Muscle of leg (tissue), 16 donors: ENCODE measurements around the gene C2orf15. TPM values are rescaled to one million over a fixed set of nuclear protein-coding genes. Genes with fewer than 3 reads are reported as not detected.
"Not testable (repeated sequence)": the region's sequence is repeated elsewhere in the genome, so short reads cannot be mapped to it uniquely, and the experiment has no call there.

Experiments
- DNase-seq: peaks from one replicate; pipeline ENCODE4 v3.0.0; 2013
- H3K27ac ChIP-seq: one replicate; pipeline ENCODE4 v1.5.1; 2013; ENCODE audit warnings: mild to moderate bottlenecking, low read length, control low read depth
- H3K27me3 ChIP-seq: one replicate; pipeline ENCODE4 v1.6.1; 2013; ENCODE audit warnings: low read length; ENCODE audit not compliant: control insufficient read depth, insufficient read depth
- H3K36me3 ChIP-seq: one replicate; pipeline ENCODE4 v1.6.1; 2013; ENCODE audit warnings: low read length; ENCODE audit not compliant: control insufficient read depth, insufficient read depth
- H3K4me1 ChIP-seq: one replicate; pipeline ENCODE4 v1.6.1; 2013; ENCODE audit warnings: low read length; ENCODE audit not compliant: control insufficient read depth, insufficient read depth
- H3K4me3 ChIP-seq: one replicate; pipeline ENCODE4 v1.5.1; 2013; ENCODE audit warnings: low read length, control low read depth
- H3K9me3 ChIP-seq: replicated peaks from 2 replicates; pipeline ENCODE4 v1.6.1; 2013; ENCODE audit warnings: low read depth, low read length; ENCODE audit not compliant: control insufficient read depth
- WGBS: methylation state at CpG from one replicate; pipeline ENCODE4 v1.1.5; 2013; ENCODE audit warnings: missing lambda C conversion rate; ENCODE audit not compliant: insufficient coverage; 5-methylcytosine and 5-hydroxymethylcytosine counted together
- long read RNA-seq, 11 donors: transcript quantifications; one replicate each; lab custom pipeline, GENCODE V29; 2026
- polyA plus RNA-seq, 8 donors: library from polyadenylated mRNA; unstranded; fragments of 120-200 nt; gene quantifications; one replicate each; pipeline versions ENCODE4 v1.2.1 to v1.2.3, GENCODE V29; 2013; ENCODE audit warnings: inconsistent platforms in 1 of 8, low replicate concordance in 1 of 8; ENCODE audit not compliant: insufficient read length in 8 of 8, insufficient read depth in 1 of 8
- total RNA-seq: library from RNA; stranded (reverse); fragments of 120-200 nt; gene quantifications from one replicate; pipeline ENCODE4 v1.2.4, GENCODE V29; 2013

C2orf15 gene, protein sequence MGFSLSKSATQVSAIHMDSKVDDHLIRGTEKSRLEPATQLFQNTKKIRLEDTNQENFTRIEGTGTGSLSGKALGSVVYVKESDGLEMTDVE
- total RNA-seq (0.04 TPM), polyA plus RNA-seq (under 1 TPM in 7 of 8 donors, not detected in 1; 0.13 to 0.88 (median 0.54) TPM)
- long read RNA-seq, donor 1, result 0 reads
- long read RNA-seq, donor 2, result 0 reads
- long read RNA-seq, donor 3, result 0 reads
- long read RNA-seq, donor 4, result 0 reads
- long read RNA-seq, donor 5, result 0 reads
- long read RNA-seq, donor 6, partial matches to known transcripts, result 0 of 1 reads
- long read RNA-seq, donor 6, other reads (novel, unspliced or antisense), result 0 of 1 reads
- long read RNA-seq, donor 7, result 0 reads
- long read RNA-seq, donor 8, result 0 reads
- long read RNA-seq, donor 9, result 0 reads
- long read RNA-seq, donor 10, result 0 reads
- long read RNA-seq, donor 11, result 0 reads

DNA sequence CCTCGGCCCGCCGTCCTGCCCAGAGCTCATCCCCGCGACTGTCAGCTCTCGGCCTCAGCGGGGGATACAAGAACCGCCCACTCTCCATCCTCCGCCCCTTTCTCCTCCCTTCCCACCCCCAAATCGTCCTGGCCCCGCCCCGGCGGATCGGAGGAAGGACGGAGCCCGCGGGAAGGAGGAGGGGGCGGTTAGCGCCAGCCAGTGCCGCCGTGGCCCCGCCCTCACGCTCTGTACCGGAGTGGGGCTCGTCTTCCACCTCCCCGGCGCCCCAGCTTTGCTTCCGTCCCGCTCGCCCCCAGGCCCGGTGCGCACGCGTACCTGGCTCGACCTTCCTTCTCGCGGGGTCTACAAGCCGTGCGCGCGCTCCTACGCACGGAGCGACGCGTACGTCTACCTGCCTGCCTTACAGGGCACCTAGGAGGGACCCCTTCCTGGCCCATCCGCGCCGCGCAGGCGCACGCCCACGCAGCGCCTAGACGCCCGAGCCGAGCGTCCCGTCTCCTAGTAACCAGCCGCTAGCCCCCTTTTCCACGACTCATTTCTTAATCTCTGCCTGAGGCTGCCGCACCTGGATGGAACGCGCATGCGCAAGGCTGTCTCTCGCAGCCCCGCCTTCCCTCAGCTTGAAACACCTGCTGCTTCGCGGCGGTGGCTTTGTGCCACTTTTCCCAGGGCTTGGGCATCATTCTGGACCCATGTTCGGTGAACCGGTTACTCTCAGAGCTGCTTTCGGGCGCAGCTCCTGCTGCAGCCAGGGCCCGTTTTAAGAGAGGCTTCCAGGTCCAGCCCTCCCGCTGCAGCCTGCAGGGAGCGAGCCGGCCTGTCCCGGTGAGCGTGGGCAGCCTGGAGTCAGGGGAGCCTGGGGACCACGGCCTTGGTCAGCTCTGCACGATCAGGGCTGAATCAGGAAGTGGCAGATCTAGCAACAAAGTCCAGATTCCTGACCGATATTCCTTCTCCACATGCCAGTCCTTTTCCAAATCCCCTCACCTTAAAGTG, at the start of gene C2orf15:
TSS of gene C2orf15 (plus strand) at position 598 of the 999 bp plus-strand sequence. CDS start 8,852 bp downstream, outside the sequence.
- DNase-seq, result peak; percentile 94
- Histone ChIP-seq H3K4me1 (peaks cover 9% of the 10 kb centered on the region), H3K27ac (peak within 1 kb of the TSS; percentile 62), H3K27me3 (peaks cover 6% of the 10 kb centered on the region), H3K4me3 (peak within 1 kb of the TSS; percentile 95), H3K36me3 (no peaks in the 10 kb centered on the region), H3K9me3 (no peaks in the 10 kb centered on the region)
- WGBS, result under 1% methylated on average over 73 of the region's 84 CpGs

DNA sequence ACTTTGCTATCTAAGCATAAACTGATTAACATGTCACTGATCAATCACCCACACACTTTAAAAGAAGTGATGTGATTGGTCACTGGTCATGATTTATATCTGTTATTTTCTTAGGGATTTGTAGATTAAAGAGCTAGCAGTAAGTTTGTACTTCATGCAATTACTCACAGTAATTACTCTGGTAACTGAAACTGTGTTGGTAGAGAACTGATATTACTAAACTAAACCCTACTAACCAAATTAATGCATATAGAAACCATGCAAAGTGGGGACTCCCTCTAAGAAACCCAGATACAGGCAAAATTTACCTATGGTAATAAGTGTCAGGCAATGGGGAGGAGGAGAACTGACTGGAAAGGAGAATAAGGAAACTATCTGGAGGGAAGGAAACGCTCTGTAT, 44.8 kb upstream of the C2orf15 start:
- Histone ChIP-seq H3K27ac (no peak overlapping the region), H3K4me1 (no peaks in the 10 kb centered on the region), H3K9me3 (peaks cover 3% of the 10 kb centered on the region), H3K4me3 (no peak overlapping the region), H3K27me3 (no peaks in the 10 kb centered on the region), H3K36me3 (no peaks in the 10 kb centered on the region)
- whole genome bisulfite sequencing, result no CpG with 5 or more reads among the region's 1 CpG
- DNase-seq, result no peak

- WGBS, result no CpG with 5 or more reads among the region's 3 CpGs
- Histone ChIP-seq H3K9me3 (no peaks in the 10 kb centered on the region), H3K4me1 (no peaks in the 10 kb centered on the region), H3K4me3 (no peak overlapping the region), H3K27me3 (no peaks in the 10 kb centered on the region), H3K36me3 (no peaks in the 10 kb centered on the region), H3K27ac (no peak overlapping the region)
- peak; percentile 72 for DNase-seq
Measured at GRCh38 chr2:99101697-99102096, 39.8 kb upstream of the C2orf15 start.

- Histone ChIP-seq H3K4me3 (no peak overlapping the region), H3K27me3 (no peaks in the 10 kb centered on the region), H3K27ac (no peak overlapping the region), H3K9me3 (no peaks in the 10 kb centered on the region), H3K36me3 (no peaks in the 10 kb centered on the region), H3K4me1 (no peaks in the 10 kb centered on the region)
- no peak for DNase-seq
- no CpG with 5 or more reads among the region's 2 CpGs for WGBS
Measured at GRCh38 chr2:99104006-99104405, 37.5 kb upstream of the C2orf15 start.

GRCh38 chr2:99106913-99107312, 34.6 kb upstream of the C2orf15 start:
- Histone ChIP-seq H3K9me3 (no peaks in the 10 kb centered on the region), H3K4me3 (no peak overlapping the region), H3K4me1 (no peaks in the 10 kb centered on the region), H3K27me3 (no peaks in the 10 kb centered on the region), H3K27ac (no peak overlapping the region), H3K36me3 (no peaks in the 10 kb centered on the region)
- no peak for DNase-seq
- WGBS, result 51% methylated on average over 2 of the region's 2 CpGs

DNA sequence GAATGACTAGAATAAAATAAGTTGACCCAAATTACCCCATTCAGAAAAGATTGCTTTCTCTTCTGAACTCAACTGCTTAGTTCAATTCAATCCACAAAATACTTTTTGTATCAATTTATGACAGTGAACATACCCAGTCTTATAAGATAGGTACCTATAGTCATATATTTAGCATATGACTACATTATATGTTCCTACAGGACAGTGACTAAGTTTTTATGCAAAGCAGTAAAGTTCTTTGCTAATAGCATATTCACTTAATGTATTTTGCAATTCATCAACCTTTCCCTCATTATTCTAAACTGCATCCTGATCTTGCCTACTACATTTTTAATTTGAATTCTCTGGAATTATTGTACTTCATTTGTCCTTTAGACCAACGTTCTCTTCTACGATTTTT, 30.3 kb upstream of the C2orf15 start:
- Histone ChIP-seq H3K27me3 (no peaks in the 10 kb centered on the region), H3K27ac (no peak overlapping the region), H3K9me3 (no peaks in the 10 kb centered on the region), H3K4me1 (no peaks in the 10 kb centered on the region), H3K4me3 (no peak overlapping the region), H3K36me3 (no peaks in the 10 kb centered on the region)
- DNase-seq, result no peak
- WGBS, result no CpG with 5 or more reads among the region's 2 CpGs

DNA sequence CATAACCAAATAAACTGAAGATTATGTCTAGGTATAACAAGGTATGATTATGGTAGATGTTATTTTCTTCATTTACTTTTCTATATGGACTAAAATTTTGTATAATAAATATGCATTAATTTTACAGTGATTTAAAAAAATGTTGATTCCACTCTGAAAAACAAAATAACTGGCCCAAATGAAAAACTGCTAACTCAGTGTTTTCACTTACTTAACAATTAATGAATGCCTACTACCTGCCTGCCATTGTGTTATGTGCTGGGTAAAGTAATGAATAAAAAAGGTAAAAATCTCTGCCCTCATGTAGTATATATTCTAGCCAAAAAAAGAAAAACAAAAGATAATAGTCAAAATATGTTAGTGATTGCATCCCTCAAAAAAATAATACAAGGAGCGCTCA, 29.6 kb upstream of the C2orf15 start:
- whole genome bisulfite sequencing, result no CpG with 5 or more reads among the region's 1 CpG
- no peaks in the 10 kb centered on the region for H3K4me1 ChIP-seq
- H3K27ac ChIP-seq, result no peak overlapping the region
- no peaks in the 10 kb centered on the region for H3K9me3 ChIP-seq
- H3K4me3 ChIP-seq, result no peak overlapping the region
- no peaks in the 10 kb centered on the region for H3K27me3 ChIP-seq
- no peak for DNase-seq
- H3K36me3 ChIP-seq, result no peaks in the 10 kb centered on the region

DNA sequence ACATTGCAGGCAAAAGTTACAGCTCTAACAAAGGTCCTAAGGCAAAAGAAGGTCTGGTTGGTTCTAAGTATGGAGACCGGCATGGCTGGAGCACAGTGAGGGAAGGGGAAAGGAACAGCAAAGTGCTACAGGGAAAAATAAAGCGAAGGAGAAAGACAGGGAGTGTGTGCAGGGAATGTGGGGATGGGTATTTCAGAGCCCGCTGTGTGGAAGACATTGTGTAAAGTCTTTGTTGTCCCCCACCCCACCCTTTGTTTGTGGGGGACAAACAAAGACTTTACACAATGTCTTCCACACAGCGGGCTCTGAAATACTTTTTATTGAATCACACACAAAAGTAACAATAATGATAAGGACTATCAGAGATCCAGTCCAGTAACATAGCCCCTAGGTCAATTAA, 28.9 kb upstream of the C2orf15 start:
- Histone ChIP-seq H3K4me3 (no peak overlapping the region), H3K9me3 (no peaks in the 10 kb centered on the region), H3K27ac (no peak overlapping the region), H3K27me3 (no peaks in the 10 kb centered on the region), H3K4me1 (no peaks in the 10 kb centered on the region), H3K36me3 (no peaks in the 10 kb centered on the region)
- no peak for DNase-seq
- WGBS, result 14% methylated on average over 1 of the region's 4 CpGs

GRCh38 chr2:99127981-99128380, 13.5 kb upstream of the C2orf15 start:
- peaks cover 11% of the 10 kb centered on the region for H3K9me3 ChIP-seq
- no peaks in the 10 kb centered on the region for H3K4me1 ChIP-seq
- H3K4me3 ChIP-seq, result no peak overlapping the region
- 40% methylated on average over 1 of the region's 2 CpGs for WGBS
- DNase-seq, result peak; percentile 51
- H3K36me3 ChIP-seq, result no peaks in the 10 kb centered on the region
- no peak overlapping the region for H3K27ac ChIP-seq
- H3K27me3 ChIP-seq, result no peaks in the 10 kb centered on the region

- DNase-seq, H3K36me3 ChIP-seq, H3K4me1 ChIP-seq, H3K27me3 ChIP-seq, H3K4me3 ChIP-seq, H3K27ac ChIP-seq, H3K9me3 ChIP-seq: not testable (repeated sequence)
- WGBS, result no CpG with 5 or more reads among the region's 2 CpGs
Measured at GRCh38 chr2:99135044-99135556, 6.4 kb upstream of the C2orf15 start.
